HG02798 (cell line): ENCODE measurements around the gene CUX1.

Experiments
- ATAC-seq: cut with Tn5 transposase; IDR thresholded peaks from one replicate; pipeline ENCODE4 v1.9.1; 2021; ENCODE audit warnings: mild to moderate bottlenecking; ENCODE audit not compliant: unreplicated experiment, poor library complexity

The CUX1 gene

DNA sequence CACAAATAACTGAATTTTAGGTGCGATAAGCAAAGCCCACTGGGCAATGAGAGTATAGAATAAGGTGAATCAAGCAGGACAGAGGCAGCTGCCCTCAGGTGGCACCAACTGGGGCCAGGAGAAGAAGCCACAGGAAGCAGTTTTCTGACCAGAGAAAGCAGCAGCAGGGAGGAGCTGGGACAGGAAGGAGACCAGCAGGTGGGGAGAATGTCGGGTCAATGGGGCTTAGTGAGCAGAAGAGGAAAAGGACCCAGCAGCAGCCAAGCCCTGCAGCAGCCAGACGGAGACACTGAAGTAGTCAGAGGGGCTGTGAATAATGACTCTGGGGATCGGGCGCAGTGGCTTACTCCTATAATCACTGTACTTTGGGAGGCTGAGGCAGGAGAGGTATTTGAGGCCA, 259.7 kb downstream of the CUX1 start:
- no peak for ATAC-seq

DNA sequence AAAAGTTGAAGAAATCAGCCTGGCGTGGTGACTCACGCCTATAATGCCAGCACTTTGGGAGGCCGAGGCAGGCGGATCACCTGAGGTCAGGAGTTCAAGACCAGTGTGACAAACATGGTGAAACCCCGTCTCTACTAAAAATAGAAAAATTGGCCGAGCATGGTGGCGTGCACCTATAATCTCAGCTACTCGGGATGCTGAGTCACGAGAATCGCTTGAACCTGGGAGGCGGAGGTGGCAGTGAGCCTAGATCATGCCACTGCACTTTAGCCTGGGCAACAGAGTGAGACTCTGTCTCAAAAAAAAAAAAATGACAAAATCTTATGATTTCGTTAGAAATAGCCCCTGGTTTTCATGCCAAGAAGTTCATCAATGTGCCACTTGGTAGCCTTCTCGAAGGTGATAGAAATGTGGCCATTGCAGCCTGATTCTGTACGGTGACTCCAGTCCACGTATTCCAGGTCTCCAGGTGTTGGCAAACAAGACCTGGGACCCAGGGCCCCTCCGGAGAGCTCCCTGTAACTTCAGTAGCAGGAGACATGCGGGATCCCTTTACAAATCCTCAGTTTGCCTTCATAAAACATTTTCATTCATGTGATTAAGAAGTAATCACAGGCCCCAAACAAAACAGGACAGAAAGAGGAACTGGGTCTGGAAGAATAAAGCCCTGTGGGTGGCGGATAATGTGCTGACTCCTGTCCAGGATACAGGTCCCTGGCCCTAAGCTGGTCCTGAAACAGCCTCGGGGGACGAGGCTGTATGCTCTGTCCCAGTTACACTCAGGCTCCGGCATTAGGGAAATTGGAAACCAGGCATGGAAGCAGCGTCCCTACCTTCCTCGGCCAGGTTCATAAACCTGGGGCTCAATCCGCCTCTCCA, 262.0 kb downstream of the CUX1 start:
- ATAC-seq = no peak

DNA sequence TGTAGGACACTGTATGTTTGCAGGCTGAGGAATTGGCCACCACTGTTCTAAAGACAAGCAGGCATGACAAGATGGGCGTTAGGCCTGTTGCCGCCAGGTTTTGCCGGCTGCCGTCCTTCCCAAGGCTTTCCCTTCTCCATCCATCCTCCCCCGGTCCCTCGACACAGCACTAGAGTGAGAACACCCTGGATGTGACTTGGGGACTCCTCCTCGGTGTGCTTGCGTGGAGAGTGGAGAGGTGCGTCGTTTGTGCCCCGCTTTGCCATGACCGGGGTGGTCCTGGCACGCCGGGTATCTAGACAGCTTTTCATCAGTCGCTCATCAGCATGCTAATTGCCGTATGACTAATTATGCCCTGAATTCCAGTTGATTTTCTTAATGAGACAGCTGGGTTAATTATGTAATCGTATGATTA, 262.6 kb downstream of the CUX1 start:
- ATAC-seq = no peak

DNA sequence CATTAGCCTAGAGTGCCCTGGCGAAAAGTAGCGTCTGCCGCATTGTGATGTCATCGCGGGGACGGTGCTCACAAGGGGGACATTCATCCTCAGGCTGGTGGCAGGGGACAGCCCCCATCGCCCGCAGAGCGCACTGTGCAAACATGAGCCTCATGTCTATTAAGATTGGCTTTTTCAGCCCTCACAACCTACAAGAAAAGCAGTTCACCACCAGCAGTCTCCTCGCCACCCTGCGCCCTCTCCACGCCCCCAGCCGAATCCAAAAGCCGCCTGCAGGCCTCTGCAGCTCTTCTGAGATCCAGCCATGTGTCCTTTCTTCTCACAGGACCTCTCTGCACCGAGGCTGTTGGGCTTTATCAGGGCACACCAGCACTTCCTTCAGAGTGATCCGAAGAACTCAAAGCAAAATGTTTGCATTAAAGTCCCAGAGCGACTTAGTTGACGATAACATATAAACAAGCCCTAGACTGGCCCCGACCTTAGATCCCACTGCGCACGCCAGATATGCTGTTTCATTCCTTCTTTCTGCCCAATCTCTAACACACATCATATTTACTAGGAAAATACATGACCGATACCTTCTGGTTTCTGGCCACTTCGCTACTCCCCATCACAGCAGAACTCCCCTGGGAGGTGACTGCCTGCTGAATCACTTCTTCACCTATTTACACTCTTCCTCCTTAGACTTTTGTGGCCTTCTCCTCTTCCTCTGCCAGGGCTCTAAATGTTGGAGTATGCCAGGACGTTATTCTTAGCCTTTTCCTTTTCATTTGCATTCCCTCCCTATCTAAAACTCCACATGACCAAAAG, 263.2 kb downstream of the CUX1 start:
- no peak for ATAC-seq

- ATAC-seq = no peak
Measured at GRCh38 chr7:102081244-102081627, 263.8 kb downstream of the CUX1 start.

- ATAC-seq = no peak
Measured at GRCh38 chr7:102082693-102083368, 265.4 kb downstream of the CUX1 start.

DNA sequence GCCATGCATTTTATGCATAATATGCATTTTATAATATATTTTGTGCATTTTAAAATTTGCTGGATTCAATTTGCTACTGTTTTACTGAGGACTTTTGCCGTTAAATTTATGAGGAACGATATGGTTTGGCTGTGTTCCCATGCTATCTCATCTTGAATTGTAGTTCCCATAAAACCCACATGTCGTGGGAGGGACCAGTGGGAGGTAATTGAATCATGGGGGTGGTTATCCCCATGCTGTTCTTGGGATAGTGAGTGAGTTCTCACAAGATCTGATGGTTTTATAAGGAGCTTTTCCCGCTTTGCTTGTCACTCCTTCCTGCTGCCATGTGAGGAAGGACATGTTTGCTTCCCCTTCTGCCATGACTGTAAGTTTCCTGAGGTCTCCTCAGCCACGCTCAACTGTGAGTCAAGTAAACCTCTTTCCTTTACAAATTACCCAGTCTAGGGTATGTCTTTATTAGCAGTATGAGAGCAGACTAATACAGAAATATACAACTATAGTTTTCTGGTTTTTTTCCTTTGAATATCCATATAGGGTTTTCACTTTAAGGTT, 267.9 kb downstream of the CUX1 start:
- no peak for ATAC-seq

DNA sequence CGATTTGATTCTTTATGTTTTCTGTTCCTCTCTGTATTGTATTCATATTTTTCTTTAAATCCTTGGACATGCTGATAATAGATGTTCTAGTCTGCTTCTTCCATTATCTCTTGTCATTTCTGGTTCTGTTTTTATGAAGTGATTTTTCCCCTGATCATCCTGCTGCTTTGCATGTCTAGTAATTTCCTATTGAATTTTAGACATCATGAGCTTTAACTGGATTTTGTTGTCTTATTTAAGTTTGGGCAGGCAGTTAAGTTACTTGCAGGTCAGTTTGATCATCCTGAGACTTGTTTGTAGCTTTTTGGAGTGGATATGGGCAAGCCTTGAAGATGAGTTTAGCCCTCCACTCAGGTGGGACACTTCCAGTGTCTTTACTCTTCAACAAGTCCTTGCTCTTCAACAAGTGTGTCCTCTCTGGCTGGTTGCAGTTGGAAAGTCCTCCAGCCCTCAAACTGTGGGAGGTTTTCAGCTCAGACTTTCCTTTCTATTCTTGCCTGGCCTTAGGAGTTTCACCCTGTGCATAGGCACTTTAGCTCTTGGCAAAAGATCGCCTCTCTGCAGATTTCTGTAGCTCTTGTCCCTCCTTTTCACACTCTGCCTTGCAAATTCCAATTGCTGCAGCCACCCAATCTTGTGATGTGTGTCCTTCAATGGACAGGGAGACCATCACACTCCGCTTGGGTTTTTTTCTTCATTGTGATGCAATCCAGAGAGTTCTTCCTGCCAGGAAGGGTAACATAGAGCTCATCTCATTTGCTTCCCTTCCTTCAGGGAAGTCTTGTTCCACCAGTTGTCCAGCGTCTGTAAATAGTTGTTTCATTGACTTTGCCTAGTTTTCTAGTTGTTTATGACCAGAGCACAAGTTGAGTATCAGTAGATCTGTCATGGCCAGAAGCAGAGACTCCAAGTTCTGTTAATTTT, 272.0 kb downstream of the CUX1 start:
- no peak for ATAC-seq

GRCh38 chr7:102093599-102094315, 276.3 kb downstream of the CUX1 start:
- ATAC-seq = no peak

DNA sequence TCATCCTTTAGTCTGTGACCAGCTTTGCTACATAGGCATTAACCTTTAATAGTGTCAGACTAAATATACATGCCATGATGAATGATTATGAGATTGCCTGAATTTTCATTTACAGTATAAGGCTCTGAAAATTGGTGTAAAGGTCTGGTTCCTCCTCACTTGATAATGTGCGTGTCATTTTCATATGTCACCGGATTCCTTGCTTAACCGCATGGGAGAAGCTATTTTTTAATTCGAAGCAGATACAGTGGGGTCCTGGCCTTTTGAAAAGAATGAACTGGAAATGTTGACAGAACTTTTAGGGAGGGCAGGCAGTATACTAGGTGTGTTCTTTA, 276.9 kb downstream of the CUX1 start:
- no peak for ATAC-seq

- no peak for ATAC-seq
Measured at GRCh38 chr7:102095321-102096011, 278.0 kb downstream of the CUX1 start.

GRCh38 chr7:102096012-102096332, 278.5 kb downstream of the CUX1 start:
- no peak for ATAC-seq

- ATAC-seq = no peak
Measured at GRCh38 chr7:102096706-102097427, 279.4 kb downstream of the CUX1 start.

- no peak for ATAC-seq
Measured at GRCh38 chr7:102097601-102098161, 280.3 kb downstream of the CUX1 start.

DNA sequence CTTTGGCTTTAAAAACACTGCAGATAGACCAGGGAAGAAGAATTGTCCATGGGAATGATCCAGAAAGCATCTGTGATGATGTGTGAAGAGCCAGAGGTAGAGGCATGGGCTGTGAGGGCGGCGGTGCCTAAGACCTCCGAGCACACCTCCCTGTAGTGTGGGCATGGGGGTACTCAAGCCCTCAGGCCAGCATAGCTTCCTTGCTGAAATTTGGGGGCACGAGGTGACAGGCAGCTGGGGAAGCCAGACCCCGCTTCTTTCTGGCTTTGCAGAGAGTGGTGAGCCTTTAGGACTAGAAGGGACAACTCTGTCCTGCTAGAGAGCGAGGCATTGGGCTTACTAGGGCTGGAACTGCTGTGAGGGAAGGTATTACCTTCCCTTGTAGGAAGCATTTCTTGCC, 281.6 kb downstream of the CUX1 start:
- ATAC-seq = no peak

DNA sequence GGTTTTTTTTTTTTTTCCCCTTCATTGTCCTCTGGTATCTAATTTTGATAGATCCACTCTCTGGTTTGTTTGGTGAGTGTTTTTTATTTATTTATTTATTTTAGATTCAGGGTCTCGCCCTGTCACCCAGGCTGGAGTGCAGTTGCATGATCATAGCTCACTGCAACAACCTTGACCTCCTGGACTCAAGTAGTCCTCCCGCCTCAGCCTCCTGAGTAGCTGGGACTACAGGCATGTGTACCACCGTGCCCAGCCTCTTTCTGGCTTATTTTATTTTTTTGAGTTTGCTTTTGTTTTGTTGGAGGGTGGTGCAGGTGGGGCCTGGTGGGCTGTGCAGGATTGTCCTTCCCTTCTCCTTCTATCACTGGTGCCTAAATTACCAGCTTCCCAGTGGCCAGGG, 282.0 kb downstream of the CUX1 start:
- ATAC-seq = no peak

- ATAC-seq = no peak
Measured at GRCh38 chr7:102101111-102101551, 283.7 kb downstream of the CUX1 start.

- no peak for ATAC-seq
Measured at GRCh38 chr7:102101926-102102325, 284.5 kb downstream of the CUX1 start.
